ENCODE measurements around the gene PCMTD2. TPM values are rescaled to one million over a fixed set of nuclear protein-coding genes. Genes with fewer than 3 reads are reported as not detected.

The PCMTD2 gene
- total and polyA plus RNA-seq, 2 of the 13 experiments (the other 11 are each of a cell fraction or from before 2014, with no cell fraction given), result 47.0 to 76.9 TPM

DNA sequence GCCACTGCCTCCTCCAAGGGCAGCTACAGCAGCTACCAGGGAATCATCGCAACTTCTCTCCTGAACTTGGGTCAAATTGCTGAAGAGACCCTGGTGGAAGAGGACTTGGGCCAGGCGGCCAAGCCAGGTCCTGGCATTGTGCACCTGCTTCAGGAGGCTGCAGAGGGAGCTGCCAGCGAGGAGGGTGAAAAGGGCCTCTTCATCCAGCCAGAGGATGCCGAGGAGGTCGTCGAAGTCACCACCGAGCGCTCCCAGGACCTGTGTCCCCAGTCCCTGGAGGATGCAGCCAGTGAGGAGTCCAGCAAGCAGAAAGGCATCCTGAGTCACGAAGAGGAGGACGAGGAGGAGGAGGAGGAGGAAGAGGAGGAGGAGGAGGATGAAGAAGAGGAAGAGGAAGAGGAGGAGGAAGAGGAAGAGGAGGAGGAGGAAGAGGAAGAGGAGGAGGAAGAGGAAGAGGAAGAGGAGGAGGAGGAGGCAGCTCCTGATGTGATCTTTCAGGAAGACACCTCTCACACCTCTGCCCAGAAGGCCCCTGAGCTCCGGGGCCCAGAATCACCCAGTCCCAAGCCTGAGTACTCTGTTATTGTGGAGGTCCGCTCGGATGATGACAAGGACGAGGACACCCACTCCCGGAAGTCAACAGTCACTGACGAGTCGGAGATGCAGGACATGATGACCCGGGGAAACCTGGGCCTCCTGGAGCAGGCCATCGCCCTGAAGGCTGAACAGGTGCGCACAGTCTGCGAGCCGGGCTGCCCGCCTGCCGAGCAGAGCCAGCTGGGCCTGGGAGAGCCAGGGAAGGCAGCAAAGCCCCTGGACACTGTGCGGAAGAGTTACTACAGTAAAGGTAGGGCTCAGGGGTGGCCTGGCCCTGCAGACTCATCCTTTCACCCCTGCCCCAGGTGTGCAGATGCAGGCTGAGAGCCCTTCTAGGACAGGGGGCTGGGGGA is 47.6 kb upstream of the PCMTD2 start:
- Histone ChIP-seq H3K79me2 (ENCODE audit: insufficient read depth, low read length) (no peaks in the 10 kb centered on the region), H3K4me3 (replicated peaks in 1 of 3; ENCODE audit: insufficient read depth in 1 of 3, low read depth in 2 of 3, low read length in 3 of 3) (no peak overlapping the region), H3K4me1 (ENCODE audit: insufficient read depth, low read length) (peaks cover 49% of the 10 kb centered on the region), H3K9ac (ENCODE audit: insufficient read depth, low read depth, low read length) (no peak overlapping the region), H3K27me3 (ENCODE audit: control insufficient read depth in 1 of 2, insufficient read depth in 2 of 2, low read length in 2 of 2) (peaks cover 36 to 91% of the 10 kb centered on the region in 2 experiments), H2AFZ (ENCODE audit: low read length) (no peak overlapping the region), H3K4me2 (ENCODE audit: low read depth, low read length) (no peak overlapping the region), H3K36me3 (replicated peaks in 1 of 2; ENCODE audit: control insufficient read depth in 1 of 2, insufficient read depth in 2 of 2, low read length in 2 of 2) (no peaks in the 10 kb centered on the region), H3K9me3 (ENCODE audit: low read length) (no peaks in the 10 kb centered on the region), H4K20me1 (ENCODE audit: insufficient read depth, low read length) (no peaks in the 10 kb centered on the region), H3K27ac (ENCODE audit: extremely low read length, insufficient read depth, low read length) (no peak overlapping the region)
- intact Hi-C loops (cut with micrococcal nuclease; ENCODE audit: unreplicated experiment), result no loop called here
- no peak for ATAC-seq
- no peak for DNase-seq (ENCODE audit: low spot score)
- ChIA-PET CTCF (ENCODE audit: low intra/inter-chr PET ratio, low total read pairs) (no interaction called here), POLR2A (no interaction called here)
- in situ Hi-C loops (cut with HindIII; ENCODE audit: extremely low pct_ligation_motif_present, low pct_unique_long_range_greater_than_20kb), result loop anchor here (5.0 kb wide), 1 partner anchor 36 kb away; no protein-coding TSS in a partner anchor
- no peak for FAIRE-seq
- 49% methylated on average over 20 of the region's 25 CpGs for WGBS (ENCODE audit: low lambda C conversion rate)
- BruUV-seq (replicated peaks), result no TSS peak
- TF ChIP-seq, protein P1, sequence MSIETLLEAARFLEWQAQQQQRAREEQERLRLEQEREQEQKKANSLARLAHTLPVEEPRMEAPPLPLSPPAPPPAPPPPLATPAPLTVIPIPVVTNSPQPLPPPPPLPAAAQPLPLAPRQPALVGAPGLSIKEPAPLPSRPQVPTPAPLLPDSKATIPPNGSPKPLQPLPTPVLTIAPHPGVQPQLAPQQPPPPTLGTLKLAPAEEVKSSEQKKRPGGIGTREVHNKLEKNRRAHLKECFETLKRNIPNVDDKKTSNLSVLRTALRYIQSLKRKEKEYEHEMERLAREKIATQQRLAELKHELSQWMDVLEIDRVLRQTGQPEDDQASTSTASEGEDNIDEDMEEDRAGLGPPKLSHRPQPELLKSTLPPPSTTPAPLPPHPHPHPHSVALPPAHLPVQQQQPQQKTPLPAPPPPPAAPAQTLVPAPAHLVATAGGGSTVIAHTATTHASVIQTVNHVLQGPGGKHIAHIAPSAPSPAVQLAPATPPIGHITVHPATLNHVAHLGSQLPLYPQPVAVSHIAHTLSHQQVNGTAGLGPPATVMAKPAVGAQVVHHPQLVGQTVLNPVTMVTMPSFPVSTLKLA (IDR thresholded peaks at IDR 0.05), result 0 out of 2 replicates have a peak, but pooled peaks have one; percentile 4
- TF ChIP-seq ZNF10 (CRISPR knock-in tag; IDR thresholded peaks at IDR 0.05; ENCODE audit: borderline replicate concordance, low read depth) (no peak), RXRA (CRISPR knock-in tag; IDR thresholded peaks at IDR 0.05) (0 out of 2 replicates have a peak, but pooled peaks have one; percentile 22)

DNA sequence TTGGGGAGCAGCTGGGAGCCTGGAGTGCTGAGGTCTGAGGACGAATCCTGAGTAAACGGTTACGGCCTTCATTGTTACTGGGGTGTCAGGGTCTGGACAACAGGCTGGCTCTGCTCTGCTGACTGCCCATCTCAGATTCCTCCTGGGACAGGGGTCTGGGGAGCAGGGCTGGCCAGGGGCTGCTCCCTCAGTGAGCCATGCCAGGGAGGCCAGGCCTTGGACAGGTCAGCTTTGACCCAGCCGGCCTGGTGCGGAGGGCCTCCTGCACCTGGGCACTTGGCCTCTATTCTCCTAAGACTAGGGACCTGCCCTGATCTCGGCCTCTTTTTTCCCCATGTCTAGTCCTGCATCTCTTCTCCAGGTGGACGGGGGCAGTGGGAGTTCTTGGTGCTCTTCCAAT is 46.4 kb upstream of the PCMTD2 start:
- TF ChIP-seq, protein P2, sequence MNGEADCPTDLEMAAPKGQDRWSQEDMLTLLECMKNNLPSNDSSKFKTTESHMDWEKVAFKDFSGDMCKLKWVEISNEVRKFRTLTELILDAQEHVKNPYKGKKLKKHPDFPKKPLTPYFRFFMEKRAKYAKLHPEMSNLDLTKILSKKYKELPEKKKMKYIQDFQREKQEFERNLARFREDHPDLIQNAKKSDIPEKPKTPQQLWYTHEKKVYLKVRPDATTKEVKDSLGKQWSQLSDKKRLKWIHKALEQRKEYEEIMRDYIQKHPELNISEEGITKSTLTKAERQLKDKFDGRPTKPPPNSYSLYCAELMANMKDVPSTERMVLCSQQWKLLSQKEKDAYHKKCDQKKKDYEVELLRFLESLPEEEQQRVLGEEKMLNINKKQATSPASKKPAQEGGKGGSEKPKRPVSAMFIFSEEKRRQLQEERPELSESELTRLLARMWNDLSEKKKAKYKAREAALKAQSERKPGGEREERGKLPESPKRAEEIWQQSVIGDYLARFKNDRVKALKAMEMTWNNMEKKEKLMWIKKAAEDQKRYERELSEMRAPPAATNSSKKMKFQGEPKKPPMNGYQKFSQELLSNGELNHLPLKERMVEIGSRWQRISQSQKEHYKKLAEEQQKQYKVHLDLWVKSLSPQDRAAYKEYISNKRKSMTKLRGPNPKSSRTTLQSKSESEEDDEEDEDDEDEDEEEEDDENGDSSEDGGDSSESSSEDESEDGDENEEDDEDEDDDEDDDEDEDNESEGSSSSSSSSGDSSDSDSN (CRISPR knock-in tag; IDR thresholded peaks at IDR 0.05), result 0 out of 2 replicates have a peak, but pooled peaks have one; percentile 7
- TF ChIP-seq, protein P3, sequence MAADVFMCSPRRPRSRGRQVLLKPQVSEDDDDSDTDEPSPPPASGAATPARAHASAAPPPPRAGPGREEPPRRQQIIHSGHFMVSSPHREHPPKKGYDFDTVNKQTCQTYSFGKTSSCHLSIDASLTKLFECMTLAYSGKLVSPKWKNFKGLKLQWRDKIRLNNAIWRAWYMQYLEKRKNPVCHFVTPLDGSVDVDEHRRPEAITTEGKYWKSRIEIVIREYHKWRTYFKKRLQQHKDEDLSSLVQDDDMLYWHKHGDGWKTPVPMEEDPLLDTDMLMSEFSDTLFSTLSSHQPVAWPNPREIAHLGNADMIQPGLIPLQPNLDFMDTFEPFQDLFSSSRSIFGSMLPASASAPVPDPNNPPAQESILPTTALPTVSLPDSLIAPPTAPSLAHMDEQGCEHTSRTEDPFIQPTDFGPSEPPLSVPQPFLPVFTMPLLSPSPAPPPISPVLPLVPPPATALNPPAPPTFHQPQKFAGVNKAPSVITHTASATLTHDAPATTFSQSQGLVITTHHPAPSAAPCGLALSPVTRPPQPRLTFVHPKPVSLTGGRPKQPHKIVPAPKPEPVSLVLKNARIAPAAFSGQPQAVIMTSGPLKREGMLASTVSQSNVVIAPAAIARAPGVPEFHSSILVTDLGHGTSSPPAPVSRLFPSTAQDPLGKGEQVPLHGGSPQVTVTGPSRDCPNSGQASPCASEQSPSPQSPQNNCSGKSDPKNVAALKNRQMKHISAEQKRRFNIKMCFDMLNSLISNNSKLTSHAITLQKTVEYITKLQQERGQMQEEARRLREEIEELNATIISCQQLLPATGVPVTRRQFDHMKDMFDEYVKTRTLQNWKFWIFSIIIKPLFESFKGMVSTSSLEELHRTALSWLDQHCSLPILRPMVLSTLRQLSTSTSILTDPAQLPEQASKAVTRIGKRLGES (CRISPR knock-in tag; IDR thresholded peaks at IDR 0.05; ENCODE audit: borderline replicate concordance), result no peak
- FAIRE-seq (no peak), ATAC-seq (no peak), DNase-seq (ENCODE audit: low spot score) (no peak)
- H3K36me3 ChIP-seq (replicated peaks in 1 of 2; ENCODE audit: control insufficient read depth in 1 of 2, insufficient read depth in 2 of 2, low read length in 2 of 2), result no peaks in the 10 kb centered on the region
- H3K79me2 ChIP-seq (ENCODE audit: insufficient read depth, low read length), result no peaks in the 10 kb centered on the region
- in situ Hi-C loops (cut with HindIII; ENCODE audit: extremely low pct_ligation_motif_present, low pct_unique_long_range_greater_than_20kb) (loop anchor here (5.0 kb wide), 1 partner anchor 37 kb away; no protein-coding TSS in a partner anchor), intact Hi-C loops (cut with micrococcal nuclease; ENCODE audit: unreplicated experiment) (no loop called here)
- H3K4me1 ChIP-seq (ENCODE audit: insufficient read depth, low read length), result peaks cover 58% of the 10 kb centered on the region
- no peak overlapping the region for H3K4me3 ChIP-seq (replicated peaks in 1 of 3; ENCODE audit: insufficient read depth in 1 of 3, low read depth in 2 of 3, low read length in 3 of 3)
- no peaks in the 10 kb centered on the region for H4K20me1 ChIP-seq (ENCODE audit: insufficient read depth, low read length)
- 32% methylated on average over 7 of the region's 7 CpGs for WGBS (ENCODE audit: low lambda C conversion rate)
- no peak overlapping the region for H3K27ac ChIP-seq (ENCODE audit: extremely low read length, insufficient read depth, low read length)
- no peak overlapping the region for H3K9ac ChIP-seq (ENCODE audit: insufficient read depth, low read depth, low read length)
- no peak overlapping the region for H2AFZ ChIP-seq (ENCODE audit: low read length)
- H3K9me3 ChIP-seq (ENCODE audit: low read length), result no peaks in the 10 kb centered on the region
- ChIA-PET CTCF (ENCODE audit: low intra/inter-chr PET ratio, low total read pairs) (no interaction called here), POLR2A (interaction anchor here (2.3 kb wide), 1 partner anchor 11 kb away, joined by 5 read pairs; no protein-coding TSS in a partner anchor)
- no peak overlapping the region for H3K4me2 ChIP-seq (ENCODE audit: low read depth, low read length)
- H3K27me3 ChIP-seq (ENCODE audit: control insufficient read depth in 1 of 2, insufficient read depth in 2 of 2, low read length in 2 of 2), result peaks cover 39 to 88% of the 10 kb centered on the region in 2 experiments
- BruUV-seq (replicated peaks), result no TSS peak
